GM12878 (cell line): ENCODE data around the gene TRIP11.

Source experiments
- BHLHE40 ChIP-seq, 2 experiments: fragments of 450-650 bp in 1 of 2; IDR thresholded peaks; 2 replicates each; pipeline ENCODE4 v1.6.1; 2011 to 2017; ENCODE audit warnings: low read depth in 2 of 2, borderline replicate concordance in 1 of 2, improper control_type of control experiment in 1 of 2, low read length in 1 of 2, mild to moderate bottlenecking in 1 of 2
- EGR1 ChIP-seq, 2 experiments: IDR thresholded peaks; 1 replicate in 1 of 2; 2 replicates in 1 of 2; pipeline ENCODE4 v1.6.1; 2011 to 2012; ENCODE audit warnings: low read depth in 2 of 2, low read length in 2 of 2, borderline replicate concordance in 1 of 2, mild to moderate bottlenecking in 1 of 2, moderate library complexity in 1 of 2
- TARDBP ChIP-seq: IDR thresholded peaks from 2 replicates; pipeline ENCODE4 v1.6.1; 2016; ENCODE audit warnings: borderline replicate concordance

DNA sequence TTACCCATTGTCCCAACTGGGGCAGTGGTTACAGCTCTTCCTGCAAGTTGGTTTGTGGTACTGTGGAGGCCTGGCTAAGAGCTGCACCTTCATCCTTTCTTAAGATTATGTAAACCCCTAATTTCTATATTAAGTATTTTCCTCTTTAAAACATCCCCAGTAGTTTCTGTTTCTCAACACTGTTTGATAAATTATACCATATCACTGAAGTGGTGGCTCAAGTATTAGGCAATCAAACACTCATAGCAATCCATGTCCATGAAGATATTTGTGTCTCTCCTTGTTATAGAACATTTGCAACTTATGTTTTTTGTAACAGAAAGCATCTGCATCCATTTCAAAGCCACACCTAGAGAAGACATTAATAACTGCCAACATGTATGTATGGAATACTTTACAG is 34.7 kb upstream of the TRIP11 start:
- TF ChIP-seq TARDBP (no peak), EGR1 (IDR thresholded peaks at IDR 0.05; ENCODE audit: borderline replicate concordance in 1 of 2, low read depth in 2 of 2, low read length in 2 of 2) (no peak), BHLHE40 (IDR thresholded peaks at IDR 0.05; ENCODE audit: borderline replicate concordance in 1 of 2, low read depth in 2 of 2, low read length in 1 of 2) (no peak)
